Measurements from ENCODE around the gene UBE2Z.

Gene UBE2Z

GRCh38 chr17:48893646-48894508, 14.3 kb upstream of the UBE2Z start:
- Histone ChIP-seq H3K4ac (ENCODE audit: low read depth, low read length) (no peak overlapping the region), H3K18ac (ENCODE audit: low read length) (no peak overlapping the region), H3K27ac (ENCODE audit: low read depth, low read length) (no peak overlapping the region), H2AK5ac (ENCODE audit: low read length) (no peak overlapping the region), H3K4me2 (ENCODE audit: low read length) (peak overlapping the region; percentile 68), H4K5ac (ENCODE audit: low read length) (no peak overlapping the region), H2BK120ac (ENCODE audit: low read depth, low read length) (no peak overlapping the region), H3K23ac (ENCODE audit: low read length) (no peak overlapping the region), H4K8ac (ENCODE audit: low read depth, low read length) (no peak overlapping the region), H3K4me1 (ENCODE audit: control insufficient read depth, low read depth, low read length) (peaks cover 5% of the 10 kb centered on the region), H3K79me2 (ENCODE audit: control insufficient read depth, insufficient read depth, low read length) (peaks cover 7% of the 10 kb centered on the region), H3K9ac (ENCODE audit: low read length) (peak overlapping the region; percentile 80), H3K4me3 (ENCODE audit: low read length) (peak overlapping the region; percentile 48), H2BK5ac (ENCODE audit: low read length) (no peak overlapping the region), H3K79me1 (ENCODE audit: low read length) (peaks cover 6% of the 10 kb centered on the region), H3K56ac (ENCODE audit: low read length) (peak overlapping the region; percentile 86), H3K27me3 (ENCODE audit: insufficient read depth, low read length, poor library complexity) (no peaks in the 10 kb centered on the region), H2BK15ac (replicated peaks; ENCODE audit: low read depth) (no peak overlapping the region), H3K36me3 (ENCODE audit: control insufficient read depth, insufficient read depth, low read length) (peaks cover 2% of the 10 kb centered on the region)
- DNase-seq: no peak
- no CpG with 5 or more reads among the region's 5 CpGs for WGBS (ENCODE audit: extremely low coverage, insufficient coverage, low lambda C conversion rate)

- H3K18ac ChIP-seq (ENCODE audit: low read length): no peak overlapping the region
- H2BK5ac ChIP-seq (ENCODE audit: low read length): no peak overlapping the region
- H3K4me1 ChIP-seq (ENCODE audit: control insufficient read depth, low read depth, low read length): peaks cover 5% of the 10 kb centered on the region
- H3K27me3 ChIP-seq (ENCODE audit: insufficient read depth, low read length, poor library complexity): no peaks in the 10 kb centered on the region
- H2BK120ac ChIP-seq (ENCODE audit: low read depth, low read length): no peak overlapping the region
- no peak overlapping the region for H2AK5ac ChIP-seq (ENCODE audit: low read length)
- no peak overlapping the region for H3K23ac ChIP-seq (ENCODE audit: low read length)
- peaks cover 6% of the 10 kb centered on the region for H3K79me1 ChIP-seq (ENCODE audit: low read length)
- H4K5ac ChIP-seq (ENCODE audit: low read length): no peak overlapping the region
- WGBS (ENCODE audit: extremely low coverage, insufficient coverage, low lambda C conversion rate): no CpG with 5 or more reads among the region's 3 CpGs
- H3K27ac ChIP-seq (ENCODE audit: low read depth, low read length): no peak overlapping the region
- no peak overlapping the region for H3K9ac ChIP-seq (ENCODE audit: low read length)
- no peak overlapping the region for H2BK15ac ChIP-seq (replicated peaks; ENCODE audit: low read depth)
- H3K4ac ChIP-seq (ENCODE audit: low read depth, low read length): no peak overlapping the region
- H3K4me2 ChIP-seq (ENCODE audit: low read length): no peak overlapping the region
- no peak overlapping the region for H4K8ac ChIP-seq (ENCODE audit: low read depth, low read length)
- no peak for DNase-seq
- H3K4me3 ChIP-seq (ENCODE audit: low read length): no peak overlapping the region
- peaks cover 2% of the 10 kb centered on the region for H3K36me3 ChIP-seq (ENCODE audit: control insufficient read depth, insufficient read depth, low read length)
- H3K79me2 ChIP-seq (ENCODE audit: control insufficient read depth, insufficient read depth, low read length): peaks cover 7% of the 10 kb centered on the region
- no peak overlapping the region for H3K56ac ChIP-seq (ENCODE audit: low read length)
Observed at GRCh38 chr17:48894886-48895285, 13.3 kb upstream of the UBE2Z start.

- Histone ChIP-seq H3K27ac (ENCODE audit: low read depth, low read length) (no peak overlapping the region), H3K9ac (ENCODE audit: low read length) (no peak overlapping the region), H3K4ac (ENCODE audit: low read depth, low read length) (no peak overlapping the region), H3K18ac (ENCODE audit: low read length) (no peak overlapping the region), H2BK5ac (ENCODE audit: low read length) (no peak overlapping the region), H3K4me1 (ENCODE audit: control insufficient read depth, low read depth, low read length) (no peaks in the 10 kb centered on the region), H3K4me2 (ENCODE audit: low read length) (no peak overlapping the region), H3K79me2 (ENCODE audit: control insufficient read depth, insufficient read depth, low read length) (no peaks in the 10 kb centered on the region), H3K23ac (ENCODE audit: low read length) (no peak overlapping the region), H4K5ac (ENCODE audit: low read length) (no peak overlapping the region), H2AK5ac (ENCODE audit: low read length) (no peak overlapping the region), H3K4me3 (ENCODE audit: low read length) (no peak overlapping the region), H2BK15ac (replicated peaks; ENCODE audit: low read depth) (no peak overlapping the region), H3K56ac (ENCODE audit: low read length) (no peak overlapping the region), H2BK120ac (ENCODE audit: low read depth, low read length) (no peak overlapping the region), H3K27me3 (ENCODE audit: insufficient read depth, low read length, poor library complexity) (no peaks in the 10 kb centered on the region), H4K8ac (ENCODE audit: low read depth, low read length) (no peak overlapping the region), H3K36me3 (ENCODE audit: control insufficient read depth, insufficient read depth, low read length) (no peaks in the 10 kb centered on the region), H3K79me1 (ENCODE audit: low read length) (no peaks in the 10 kb centered on the region)
- WGBS (ENCODE audit: extremely low coverage, insufficient coverage, low lambda C conversion rate): no CpG with 5 or more reads among the region's 1 CpG
- DNase-seq: no peak
Observed at GRCh38 chr17:48901241-48901640, 7.0 kb upstream of the UBE2Z start.

GRCh38 chr17:48903401-48903800, 4.8 kb upstream of the UBE2Z start:
- no peak for DNase-seq
- Histone ChIP-seq H3K27ac (ENCODE audit: low read depth, low read length) (no peak overlapping the region), H2AK5ac (ENCODE audit: low read length) (no peak overlapping the region), H2BK120ac (ENCODE audit: low read depth, low read length) (no peak overlapping the region), H4K8ac (ENCODE audit: low read depth, low read length) (no peak overlapping the region), H3K4me2 (ENCODE audit: low read length) (no peak overlapping the region), H4K5ac (ENCODE audit: low read length) (no peak overlapping the region), H3K36me3 (ENCODE audit: control insufficient read depth, insufficient read depth, low read length) (no peaks in the 10 kb centered on the region), H3K4me1 (ENCODE audit: control insufficient read depth, low read depth, low read length) (no peaks in the 10 kb centered on the region), H2BK15ac (replicated peaks; ENCODE audit: low read depth) (no peak overlapping the region), H3K4ac (ENCODE audit: low read depth, low read length) (no peak overlapping the region), H3K9ac (ENCODE audit: low read length) (no peak overlapping the region), H3K18ac (ENCODE audit: low read length) (no peak overlapping the region), H2BK5ac (ENCODE audit: low read length) (no peak overlapping the region), H3K79me2 (ENCODE audit: control insufficient read depth, insufficient read depth, low read length) (no peaks in the 10 kb centered on the region), H3K27me3 (ENCODE audit: insufficient read depth, low read length, poor library complexity) (no peaks in the 10 kb centered on the region), H3K23ac (ENCODE audit: low read length) (no peak overlapping the region), H3K4me3 (ENCODE audit: low read length) (no peak overlapping the region), H3K79me1 (ENCODE audit: low read length) (no peaks in the 10 kb centered on the region), H3K56ac (ENCODE audit: low read length) (no peak overlapping the region)
- WGBS (ENCODE audit: extremely low coverage, insufficient coverage, low lambda C conversion rate): no CpG with 5 or more reads among the region's 1 CpG

- Histone ChIP-seq H4K5ac (ENCODE audit: low read length) (no peak overlapping the region), H3K56ac (ENCODE audit: low read length) (no peak overlapping the region), H2BK120ac (ENCODE audit: low read depth, low read length) (no peak overlapping the region), H3K9ac (ENCODE audit: low read length) (no peak overlapping the region), H3K27ac (ENCODE audit: low read depth, low read length) (no peak overlapping the region), H3K79me2 (ENCODE audit: control insufficient read depth, insufficient read depth, low read length) (peaks cover 4% of the 10 kb centered on the region), H2BK5ac (ENCODE audit: low read length) (no peak overlapping the region), H3K4ac (ENCODE audit: low read depth, low read length) (no peak overlapping the region), H3K4me1 (ENCODE audit: control insufficient read depth, low read depth, low read length) (no peaks in the 10 kb centered on the region), H3K79me1 (ENCODE audit: low read length) (peaks cover 2% of the 10 kb centered on the region), H3K4me2 (ENCODE audit: low read length) (no peak overlapping the region), H3K23ac (ENCODE audit: low read length) (no peak overlapping the region), H2BK15ac (replicated peaks; ENCODE audit: low read depth) (no peak overlapping the region), H2AK5ac (ENCODE audit: low read length) (no peak overlapping the region), H3K36me3 (ENCODE audit: control insufficient read depth, insufficient read depth, low read length) (no peaks in the 10 kb centered on the region), H3K27me3 (ENCODE audit: insufficient read depth, low read length, poor library complexity) (no peaks in the 10 kb centered on the region), H3K4me3 (ENCODE audit: low read length) (no peak overlapping the region), H3K18ac (ENCODE audit: low read length) (no peak overlapping the region), H4K8ac (ENCODE audit: low read depth, low read length) (no peak overlapping the region)
- no CpG with 5 or more reads among the region's 7 CpGs for WGBS (ENCODE audit: extremely low coverage, insufficient coverage, low lambda C conversion rate)
- DNase-seq: no peak
Observed at GRCh38 chr17:48904428-48904827, 3.8 kb upstream of the UBE2Z start.

All from mesendoderm (in vitro differentiated cells).